Measurements from ENCODE around the gene DDX54.

The DDX54 gene

DNA sequence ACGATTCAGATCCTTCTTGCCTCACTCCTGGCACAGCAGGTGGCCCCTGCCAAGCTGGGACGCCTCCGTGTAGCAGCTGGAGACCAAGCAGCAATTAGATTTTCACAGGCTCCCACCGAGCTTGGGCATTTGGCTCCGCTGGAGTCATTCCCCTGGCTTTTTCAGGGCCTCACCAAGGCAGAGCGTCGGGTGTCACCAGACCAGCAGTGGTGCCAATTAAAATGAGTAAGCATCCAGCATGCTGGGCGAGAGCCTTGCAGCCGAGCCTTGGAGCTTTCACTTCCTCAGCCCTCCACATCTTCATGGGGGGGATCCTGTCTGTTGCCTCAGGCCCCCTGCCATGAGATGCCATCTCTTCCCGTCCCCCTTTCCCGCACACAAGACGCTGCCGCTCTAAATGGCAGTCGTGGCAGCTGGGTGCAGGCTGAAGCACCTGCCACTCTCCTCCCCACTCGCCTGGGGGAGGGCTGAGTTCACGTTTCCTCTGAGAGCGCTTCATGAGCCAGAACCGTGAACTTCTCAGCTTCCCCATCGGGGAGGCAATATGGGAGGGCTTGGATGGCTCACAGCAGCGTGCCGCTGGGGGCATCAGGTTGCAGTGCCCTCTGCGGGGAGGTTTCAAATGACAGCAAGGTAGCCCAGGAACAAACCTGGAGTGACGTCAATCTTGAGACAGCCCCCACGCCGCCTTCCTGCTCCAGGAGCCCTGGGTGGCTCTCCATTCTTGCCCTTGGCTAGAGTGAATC is 47.7 kb upstream of the DDX54 start:
- Histone ChIP-seq H3F3A (ENCODE audit: low read depth) (no peaks in the 10 kb centered on the region; the same call in 1 of the 2 replicates), H2AFZ (ENCODE audit: low read length) (no peak overlapping the region), H4K20me1 (ENCODE audit: insufficient read depth, low read length, poor library complexity, severe bottlenecking) (no peaks in the 10 kb centered on the region), H3K4me3 (ENCODE audit: low read length, poor library complexity, severe bottlenecking) (no peak overlapping the region), H3K9ac (ENCODE audit: low read depth, low read length, poor library complexity, severe bottlenecking) (no peak overlapping the region), H3K79me2 (ENCODE audit: insufficient read depth, low read length) (no peaks in the 10 kb centered on the region), H3K9me3 (ENCODE audit: insufficient read depth, low read depth, low read length) (no peaks in the 10 kb centered on the region), H3K27me3 (ENCODE audit: insufficient read depth, low read length, poor library complexity, severe bottlenecking) (no peaks in the 10 kb centered on the region), H3K4me1 (ENCODE audit: insufficient read depth, low read length, poor library complexity, severe bottlenecking) (peaks cover 15% of the 10 kb centered on the region), H3K4me2 (ENCODE audit: low read depth, low read length, poor library complexity, severe bottlenecking) (no peak overlapping the region), H3K36me3 (ENCODE audit: insufficient read depth, low read length) (no peaks in the 10 kb centered on the region), H3K9me2 (replicated peaks; ENCODE audit: low read depth, low read length) (no peaks in the 10 kb centered on the region)
- no peak for TF ChIP-seq EZH2phosphoT487 (IDR thresholded peaks at IDR 0.05; ENCODE audit: borderline replicate concordance)
- TF ChIP-seq, protein P1, sequence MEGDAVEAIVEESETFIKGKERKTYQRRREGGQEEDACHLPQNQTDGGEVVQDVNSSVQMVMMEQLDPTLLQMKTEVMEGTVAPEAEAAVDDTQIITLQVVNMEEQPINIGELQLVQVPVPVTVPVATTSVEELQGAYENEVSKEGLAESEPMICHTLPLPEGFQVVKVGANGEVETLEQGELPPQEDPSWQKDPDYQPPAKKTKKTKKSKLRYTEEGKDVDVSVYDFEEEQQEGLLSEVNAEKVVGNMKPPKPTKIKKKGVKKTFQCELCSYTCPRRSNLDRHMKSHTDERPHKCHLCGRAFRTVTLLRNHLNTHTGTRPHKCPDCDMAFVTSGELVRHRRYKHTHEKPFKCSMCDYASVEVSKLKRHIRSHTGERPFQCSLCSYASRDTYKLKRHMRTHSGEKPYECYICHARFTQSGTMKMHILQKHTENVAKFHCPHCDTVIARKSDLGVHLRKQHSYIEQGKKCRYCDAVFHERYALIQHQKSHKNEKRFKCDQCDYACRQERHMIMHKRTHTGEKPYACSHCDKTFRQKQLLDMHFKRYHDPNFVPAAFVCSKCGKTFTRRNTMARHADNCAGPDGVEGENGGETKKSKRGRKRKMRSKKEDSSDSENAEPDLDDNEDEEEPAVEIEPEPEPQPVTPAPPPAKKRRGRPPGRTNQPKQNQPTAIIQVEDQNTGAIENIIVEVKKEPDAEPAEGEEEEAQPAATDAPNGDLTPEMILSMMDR (conservative IDR thresholded peaks at IDR 0.05; ENCODE audit: low read length): no peak

- Histone ChIP-seq H3K79me2 (ENCODE audit: insufficient read depth, low read length) (no peaks in the 10 kb centered on the region), H3F3A (ENCODE audit: low read depth) (no peaks in the 10 kb centered on the region; the same call in 1 of the 2 replicates), H3K4me1 (ENCODE audit: insufficient read depth, low read length, poor library complexity, severe bottlenecking) (peaks cover 15% of the 10 kb centered on the region), H3K9ac (ENCODE audit: low read depth, low read length, poor library complexity, severe bottlenecking) (no peak overlapping the region), H2AFZ (ENCODE audit: low read length) (no peak overlapping the region), H3K9me2 (replicated peaks; ENCODE audit: low read depth, low read length) (no peaks in the 10 kb centered on the region), H3K4me2 (ENCODE audit: low read depth, low read length, poor library complexity, severe bottlenecking) (no peak overlapping the region), H3K27me3 (ENCODE audit: insufficient read depth, low read length, poor library complexity, severe bottlenecking) (no peaks in the 10 kb centered on the region), H3K4me3 (ENCODE audit: low read length, poor library complexity, severe bottlenecking) (no peak overlapping the region), H3K36me3 (ENCODE audit: insufficient read depth, low read length) (no peaks in the 10 kb centered on the region), H4K20me1 (ENCODE audit: insufficient read depth, low read length, poor library complexity, severe bottlenecking) (no peaks in the 10 kb centered on the region), H3K9me3 (ENCODE audit: insufficient read depth, low read depth, low read length) (no peaks in the 10 kb centered on the region)
- TF ChIP-seq, protein P1 (conservative IDR thresholded peaks at IDR 0.05; ENCODE audit: low read length): no peak
- no peak for TF ChIP-seq EZH2phosphoT487 (IDR thresholded peaks at IDR 0.05; ENCODE audit: borderline replicate concordance)
These were observed 47.0 kb upstream of the DDX54 start for GRCh38 chr12:113232089-113232839.

- Histone ChIP-seq H3K4me1 (ENCODE audit: insufficient read depth, low read length, poor library complexity, severe bottlenecking) (peaks cover 15% of the 10 kb centered on the region), H3K79me2 (ENCODE audit: insufficient read depth, low read length) (no peaks in the 10 kb centered on the region), H3K27me3 (ENCODE audit: insufficient read depth, low read length, poor library complexity, severe bottlenecking) (no peaks in the 10 kb centered on the region), H3K9me2 (replicated peaks; ENCODE audit: low read depth, low read length) (no peaks in the 10 kb centered on the region), H3F3A (ENCODE audit: low read depth) (no peaks in the 10 kb centered on the region; the same call in 1 of the 2 replicates), H3K9me3 (ENCODE audit: insufficient read depth, low read depth, low read length) (no peaks in the 10 kb centered on the region), H4K20me1 (ENCODE audit: insufficient read depth, low read length, poor library complexity, severe bottlenecking) (no peaks in the 10 kb centered on the region), H3K36me3 (ENCODE audit: insufficient read depth, low read length) (no peaks in the 10 kb centered on the region), H2AFZ (ENCODE audit: low read length) (no peak overlapping the region), H3K4me3 (ENCODE audit: low read length, poor library complexity, severe bottlenecking) (no peak overlapping the region), H3K4me2 (ENCODE audit: low read depth, low read length, poor library complexity, severe bottlenecking) (no peak overlapping the region), H3K9ac (ENCODE audit: low read depth, low read length, poor library complexity, severe bottlenecking) (no peak overlapping the region)
- TF ChIP-seq, protein P1 (conservative IDR thresholded peaks at IDR 0.05; ENCODE audit: low read length): no peak
- TF ChIP-seq EZH2phosphoT487 (IDR thresholded peaks at IDR 0.05; ENCODE audit: borderline replicate concordance): no peak
These were observed 46.2 kb upstream of the DDX54 start for GRCh38 chr12:113231235-113232088.
